GM18951 (cell line): ENCODE data around the gene SGSH.

Source experiments
- POLR2A ChIP-seq: IDR thresholded peaks from 4 replicates; pipeline ENCODE4 v1.6.1; 2011; ENCODE audit warnings: mild to moderate bottlenecking; ENCODE audit not compliant: insufficient read length, insufficient read depth; ENCODE audit errors: extremely low read depth
- in situ Hi-C: fragments of 300-500 bp; cut with MboI; formaldehyde crosslinking; loops from one replicate; pipeline ENCODE4 v1.12.0; 2022; ENCODE audit warnings: low sequenced_read_pairs, mixed read lengths, inconsistent platforms; ENCODE audit not compliant: unreplicated experiment

SGSH gene

GRCh38 chr17:80220054-80220735 is at the start of gene SGSH, which contains the start of gene SLC26A11:
Gene SGSH (minus strand): TSS chr17:80220333. CDS start chr17:80220313, 20 bp downstream.
Gene SLC26A11 (plus strand): TSS chr17:80220427. CDS start chr17:80221561, 1,134 bp downstream.
- in situ Hi-C loops, result no loop called here
- TF ChIP-seq POLR2A, result peak; percentile 51

- TF ChIP-seq POLR2A, result no peak
- in situ Hi-C loops, result no loop called here
Observed at GRCh38 chr17:80269405-80269807, 49.3 kb upstream of the SGSH start.

GRCh38 chr17:80268427-80268826 is 48.3 kb upstream of the SGSH start:
- no peak for TF ChIP-seq POLR2A
- in situ Hi-C loops, result no loop called here

- in situ Hi-C loops, result no loop called here
- TF ChIP-seq POLR2A, result no peak
Observed at GRCh38 chr17:80267391-80267790, 47.3 kb upstream of the SGSH start.

- in situ Hi-C loops, result no loop called here
- no peak for TF ChIP-seq POLR2A
Observed at GRCh38 chr17:80265205-80266068, 45.3 kb upstream of the SGSH start.

GRCh38 chr17:80264205-80265075 is 44.3 kb upstream of the SGSH start:
- in situ Hi-C loops, result no loop called here
- TF ChIP-seq POLR2A, result peak; percentile 29

- TF ChIP-seq POLR2A, result peak; percentile 99
- in situ Hi-C loops, result no loop called here
Observed at GRCh38 chr17:80263253-80264204, 43.4 kb upstream of the SGSH start.

GRCh38 chr17:80262775-80263244 is 42.7 kb upstream of the SGSH start:
- in situ Hi-C loops, result no loop called here
- no peak for TF ChIP-seq POLR2A

GRCh38 chr17:80262291-80262690 is 42.2 kb upstream of the SGSH start:
- no peak for TF ChIP-seq POLR2A
- in situ Hi-C loops, result no loop called here

GRCh38 chr17:80261895-80262279 is 41.8 kb upstream of the SGSH start:
- no peak for TF ChIP-seq POLR2A
- in situ Hi-C loops, result no loop called here

- no peak for TF ChIP-seq POLR2A
- in situ Hi-C loops, result no loop called here
Observed at GRCh38 chr17:80261159-80261894, 41.2 kb upstream of the SGSH start.

- TF ChIP-seq POLR2A, result peak; percentile 75
- in situ Hi-C loops, result no loop called here
Observed at GRCh38 chr17:80260791-80261158, 40.6 kb upstream of the SGSH start, which contains the start of gene RNF213. Gene RNF213 (plus strand): TSS chr17:80260852. CDS start chr17:80263682, 2,830 bp downstream.
